ENCODE results near the gene CCNO.

DNA sequence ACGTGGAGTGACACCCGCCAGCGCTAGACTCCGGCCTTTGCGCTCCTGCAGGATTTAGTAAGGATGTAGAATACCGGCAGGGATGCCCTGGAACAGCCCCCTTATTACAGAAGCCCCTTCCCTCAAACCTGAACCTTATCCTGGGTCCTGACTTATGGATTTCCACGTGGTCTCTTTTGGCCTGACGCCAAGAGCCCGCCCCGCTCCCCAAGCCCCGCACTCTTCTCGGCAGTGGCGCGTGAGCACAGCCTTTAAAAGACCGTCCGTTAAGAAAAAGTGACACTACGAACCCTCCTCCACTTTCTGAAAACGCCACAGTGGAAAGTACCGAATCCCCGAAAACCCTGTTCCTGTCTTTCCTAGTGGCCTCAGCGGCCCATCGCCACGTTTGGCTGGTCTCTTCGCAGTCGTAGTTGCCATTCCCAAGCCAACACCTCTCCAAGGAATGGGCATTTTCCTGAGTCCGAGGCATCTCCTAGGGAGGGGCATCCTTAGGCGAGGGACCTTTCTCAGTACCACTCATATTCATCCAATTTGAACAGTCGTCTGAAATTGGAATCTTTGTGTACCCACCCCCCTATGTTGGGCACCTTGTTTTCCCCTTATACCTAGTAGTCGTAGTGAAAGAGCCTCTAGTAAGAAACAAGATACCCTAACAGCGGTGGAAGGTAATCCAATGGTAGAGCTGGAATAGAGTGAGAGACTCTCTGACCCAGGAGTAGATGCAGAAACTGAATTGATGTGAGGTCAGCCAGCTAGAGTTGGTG is 5.6 kb downstream of the CCNO start:
- TF ChIP-seq POLR2A (IDR thresholded peaks at IDR 0.05) = no peak
- TF ChIP-seq, protein P1, sequence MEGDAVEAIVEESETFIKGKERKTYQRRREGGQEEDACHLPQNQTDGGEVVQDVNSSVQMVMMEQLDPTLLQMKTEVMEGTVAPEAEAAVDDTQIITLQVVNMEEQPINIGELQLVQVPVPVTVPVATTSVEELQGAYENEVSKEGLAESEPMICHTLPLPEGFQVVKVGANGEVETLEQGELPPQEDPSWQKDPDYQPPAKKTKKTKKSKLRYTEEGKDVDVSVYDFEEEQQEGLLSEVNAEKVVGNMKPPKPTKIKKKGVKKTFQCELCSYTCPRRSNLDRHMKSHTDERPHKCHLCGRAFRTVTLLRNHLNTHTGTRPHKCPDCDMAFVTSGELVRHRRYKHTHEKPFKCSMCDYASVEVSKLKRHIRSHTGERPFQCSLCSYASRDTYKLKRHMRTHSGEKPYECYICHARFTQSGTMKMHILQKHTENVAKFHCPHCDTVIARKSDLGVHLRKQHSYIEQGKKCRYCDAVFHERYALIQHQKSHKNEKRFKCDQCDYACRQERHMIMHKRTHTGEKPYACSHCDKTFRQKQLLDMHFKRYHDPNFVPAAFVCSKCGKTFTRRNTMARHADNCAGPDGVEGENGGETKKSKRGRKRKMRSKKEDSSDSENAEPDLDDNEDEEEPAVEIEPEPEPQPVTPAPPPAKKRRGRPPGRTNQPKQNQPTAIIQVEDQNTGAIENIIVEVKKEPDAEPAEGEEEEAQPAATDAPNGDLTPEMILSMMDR (IDR thresholded peaks at IDR 0.05) = no peak
